GM19023 (cell line): Measurements from ENCODE around the gene NCOA6.

Source experiments
- ATAC-seq: cut with Tn5 transposase; IDR thresholded peaks from one replicate; pipeline ENCODE4 v1.9.1; 2021; ENCODE audit warnings: mild to moderate bottlenecking, moderate library complexity; ENCODE audit not compliant: unreplicated experiment

The NCOA6 gene

DNA sequence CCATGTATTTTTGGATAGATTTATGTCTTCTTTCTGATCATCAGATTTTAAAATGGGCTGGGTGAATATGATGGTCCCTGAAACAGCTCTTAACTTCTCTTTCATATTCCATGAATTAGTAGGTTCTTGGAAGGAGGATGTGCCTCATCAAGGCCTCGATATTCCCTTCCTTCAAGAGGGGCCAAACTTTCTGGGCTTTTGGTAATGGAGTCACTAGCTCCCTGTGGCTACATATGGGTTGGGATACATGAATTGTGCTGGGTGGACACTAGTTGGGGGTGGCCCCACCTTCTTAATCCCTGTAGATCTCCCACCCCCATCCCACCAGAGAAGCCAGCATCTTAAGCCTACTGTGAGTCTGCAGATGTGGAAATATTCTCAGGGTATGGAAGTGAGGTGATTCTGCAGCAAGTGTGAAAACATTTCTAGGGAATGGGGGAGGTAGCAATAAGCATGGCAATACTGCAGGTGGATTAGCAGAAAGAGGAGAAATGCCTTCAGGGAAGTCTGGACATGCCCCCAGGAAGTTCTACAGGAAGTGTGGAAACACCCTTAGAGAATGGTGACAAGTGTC is 119.1 kb downstream of the NCOA6 start:
- no peak for ATAC-seq

DNA sequence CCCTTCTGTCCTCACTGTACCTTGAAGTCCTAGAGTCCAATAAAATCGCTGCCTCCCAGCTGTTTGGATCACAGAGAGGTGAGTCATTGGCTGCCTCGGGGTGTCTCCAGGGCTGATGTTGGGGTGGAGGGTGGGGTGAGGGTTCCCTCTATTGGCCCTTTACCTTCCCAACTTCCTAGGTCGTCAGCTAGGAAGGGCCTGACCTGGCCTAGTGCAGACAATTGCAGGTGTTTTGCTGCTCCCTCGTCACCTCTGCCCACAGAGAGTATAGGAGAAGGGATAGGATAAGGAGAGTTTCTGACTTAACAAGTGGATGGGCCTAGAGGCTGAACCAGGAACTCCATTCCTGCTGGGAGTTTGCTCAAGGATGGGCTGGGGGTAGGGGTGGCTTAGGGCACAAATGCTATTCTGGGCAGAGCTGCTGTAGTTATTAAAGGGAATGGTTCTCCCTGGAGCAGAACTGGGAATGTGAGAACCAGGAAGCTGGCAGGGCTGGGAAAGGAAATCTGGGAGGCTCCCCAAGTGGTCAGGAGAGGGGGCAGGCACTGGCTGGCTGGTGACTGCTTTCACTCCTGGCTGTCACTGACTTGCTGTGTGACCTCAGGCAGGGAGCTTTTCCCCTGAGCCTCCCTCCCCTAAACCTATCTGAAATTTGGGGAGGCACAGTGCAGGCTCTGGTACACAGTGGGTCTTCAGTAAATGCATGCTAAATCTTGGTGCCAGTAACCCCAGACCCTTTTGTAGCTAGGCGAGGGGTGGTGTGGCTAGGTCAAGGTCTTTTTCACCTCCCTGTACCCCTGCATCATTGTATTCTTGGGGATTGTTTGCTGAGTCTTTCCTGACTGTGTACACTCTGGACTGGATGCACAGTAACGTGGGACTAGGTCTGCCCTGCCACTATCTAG is 119.8 kb downstream of the NCOA6 start:
- no peak for ATAC-seq

DNA sequence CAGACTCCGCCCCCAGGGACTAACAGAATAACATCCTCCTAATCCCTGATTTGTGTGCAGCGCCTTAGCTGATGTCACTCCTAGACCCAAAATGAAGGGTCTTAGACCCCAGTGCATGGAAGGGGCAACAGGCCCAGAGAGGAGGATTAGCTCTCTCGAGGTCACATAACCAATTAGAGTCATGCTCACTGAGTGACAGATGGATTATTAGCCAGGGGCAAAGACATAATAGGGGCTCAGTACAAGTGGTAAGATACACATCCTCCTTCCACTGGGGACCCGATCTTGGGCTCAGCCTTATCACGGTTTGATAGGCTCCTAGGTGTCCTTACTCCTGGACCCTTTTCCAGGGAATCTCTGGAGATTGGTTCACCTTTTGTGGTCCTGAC is 120.4 kb downstream of the NCOA6 start:
- no peak for ATAC-seq

DNA sequence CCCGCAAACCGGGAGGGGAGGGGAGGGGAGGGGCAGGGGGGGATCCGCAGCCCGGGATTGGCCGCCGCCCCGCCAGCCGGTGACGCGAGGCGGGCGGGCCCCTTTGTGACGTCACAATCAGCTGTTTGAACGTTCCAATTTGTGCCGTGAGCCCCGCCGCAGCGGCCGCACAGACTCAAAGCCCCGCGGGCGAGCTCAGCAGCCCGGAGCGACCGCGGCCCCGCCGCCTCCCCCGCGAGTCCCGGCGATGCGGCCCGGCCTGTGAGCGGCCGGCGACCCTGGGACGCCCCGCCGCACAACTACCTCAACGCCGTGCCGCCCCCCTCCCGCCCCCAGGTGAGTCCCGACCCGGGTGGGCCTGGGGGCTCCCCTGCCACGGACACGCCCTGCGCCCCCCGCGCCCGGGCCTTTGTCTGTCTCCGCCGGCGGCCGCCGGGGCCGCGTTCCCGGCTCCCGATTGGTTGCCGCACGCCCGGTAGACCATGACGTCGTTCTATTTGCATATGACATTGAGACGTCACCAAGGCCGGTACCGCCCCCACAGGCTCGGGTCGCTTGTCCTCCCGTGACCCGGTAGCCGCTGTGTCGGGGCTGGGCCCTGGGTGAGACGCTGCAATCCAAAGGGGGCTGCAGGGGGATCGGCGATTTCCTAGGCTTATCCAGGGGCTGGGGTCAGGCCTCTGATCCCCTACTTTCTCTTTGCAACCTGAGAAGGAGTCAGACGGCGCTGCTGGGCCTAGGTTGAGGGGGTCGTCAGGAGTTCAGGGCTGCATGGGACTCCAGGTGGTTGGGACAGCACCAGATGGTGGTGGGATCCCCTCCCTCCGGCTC is 121.1 kb downstream of the NCOA6 start, which contains the start of gene TP53INP2:
TP53INP2 (plus strand) TSS at position 168 of the 831 bp plus-strand sequence. CDS start 4,396 bp downstream, outside the sequence.
- ATAC-seq = peak; percentile 59

DNA sequence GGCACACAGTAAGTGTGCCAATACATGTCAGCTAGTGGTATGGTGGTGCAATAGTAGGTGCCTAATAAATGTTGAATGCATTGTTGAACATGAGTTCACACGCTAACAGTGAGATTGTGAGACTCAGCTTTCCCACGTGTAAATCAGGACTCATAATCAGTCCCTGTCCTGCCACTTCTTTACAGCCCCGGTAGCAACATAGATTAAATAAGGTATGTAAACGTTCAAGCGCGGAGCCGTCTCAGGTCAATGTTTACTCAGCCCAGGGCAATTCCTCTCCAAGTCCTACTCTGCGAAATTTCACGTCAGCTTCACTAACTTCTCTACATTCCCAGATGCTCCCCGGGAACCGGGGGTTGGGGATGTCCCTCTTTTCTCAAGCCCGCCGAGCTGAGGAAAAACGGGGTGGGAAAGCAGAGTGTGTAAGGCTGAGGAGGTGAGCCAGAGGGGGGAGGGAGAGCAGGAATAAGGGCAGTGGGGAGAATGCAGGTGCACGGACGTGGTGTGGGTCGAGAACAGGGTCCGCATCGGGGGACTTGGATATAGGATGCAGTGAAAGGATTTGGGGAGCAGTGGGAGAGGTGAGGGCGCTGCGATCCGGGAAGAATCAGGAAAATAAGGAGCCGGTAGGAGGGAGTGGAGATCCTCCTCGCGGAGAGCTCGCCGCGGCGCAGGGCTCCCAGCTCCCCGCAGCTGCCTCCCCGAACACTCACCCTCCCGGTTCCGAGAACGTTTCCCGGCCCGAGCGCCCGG is 121.9 kb downstream of the NCOA6 start:
- ATAC-seq = no peak

DNA sequence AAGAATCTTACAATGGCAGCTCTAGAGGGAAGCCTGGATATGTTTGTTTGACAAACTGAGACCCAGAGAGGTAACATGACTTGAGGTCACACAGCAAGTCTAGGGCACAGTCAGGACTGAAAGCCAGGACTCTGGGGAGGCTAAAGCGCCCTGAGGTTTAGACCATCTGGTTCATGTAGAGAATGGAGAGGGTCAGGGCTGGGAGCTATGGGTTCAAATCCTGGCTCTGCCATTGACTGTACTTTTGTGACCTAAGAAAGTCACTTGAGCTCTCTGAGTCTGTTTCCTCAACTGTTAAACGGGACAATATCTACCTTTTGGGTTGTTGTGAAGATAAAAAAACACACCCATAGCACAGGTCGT is 122.4 kb downstream of the NCOA6 start:
- ATAC-seq = no peak

DNA sequence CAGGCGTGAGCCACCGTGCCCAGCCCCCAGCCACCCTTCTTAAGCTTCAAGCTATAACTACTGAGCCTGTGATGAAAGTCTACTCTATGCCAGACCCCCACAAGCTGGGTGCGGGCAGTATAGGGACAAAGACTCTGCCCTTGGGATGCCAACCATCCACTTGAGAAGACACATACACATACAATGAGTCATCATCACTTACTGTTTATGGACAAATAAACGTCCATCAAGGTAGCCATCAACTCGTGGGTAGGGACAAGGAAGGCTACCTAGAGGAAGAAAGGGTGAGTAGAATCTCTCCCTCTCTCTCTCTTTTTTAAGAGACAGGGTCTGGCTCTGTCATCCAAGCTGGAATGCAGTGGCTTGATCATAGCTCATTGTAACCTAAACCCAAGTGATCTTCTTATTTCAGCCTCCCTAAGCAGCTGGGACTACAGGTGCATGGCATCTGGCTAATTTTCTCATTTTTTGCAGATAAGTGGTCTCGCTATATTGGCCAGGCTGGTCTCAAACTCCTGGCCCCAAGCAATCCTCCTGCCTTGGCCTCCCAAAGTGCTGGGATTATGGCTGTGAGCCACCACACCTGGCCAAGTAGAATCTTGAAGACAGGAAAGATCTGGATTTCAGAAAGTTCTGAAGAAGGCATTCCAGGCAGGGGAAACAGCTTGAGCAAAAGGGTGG is 123.9 kb downstream of the NCOA6 start:
- no peak for ATAC-seq

DNA sequence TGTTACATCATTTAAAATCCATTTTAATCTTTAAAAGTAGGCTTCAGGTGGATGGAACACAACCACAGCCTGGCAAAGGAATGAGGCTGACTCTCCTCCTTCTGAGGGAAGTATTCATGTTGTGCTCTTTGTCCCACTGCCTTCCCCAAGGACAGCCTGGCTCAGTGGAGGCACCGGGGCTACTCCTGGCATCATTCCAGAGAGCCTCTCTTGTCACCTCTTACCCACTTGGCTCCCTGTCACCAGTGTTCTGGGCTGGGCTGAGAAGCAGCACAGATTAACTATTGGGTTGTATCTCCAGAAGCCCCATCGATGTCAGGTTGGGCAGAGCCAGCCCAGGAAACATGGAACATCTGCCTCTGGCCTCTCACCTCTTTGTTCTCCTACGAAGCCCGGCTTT is 132.0 kb downstream of the NCOA6 start:
- ATAC-seq = no peak

DNA sequence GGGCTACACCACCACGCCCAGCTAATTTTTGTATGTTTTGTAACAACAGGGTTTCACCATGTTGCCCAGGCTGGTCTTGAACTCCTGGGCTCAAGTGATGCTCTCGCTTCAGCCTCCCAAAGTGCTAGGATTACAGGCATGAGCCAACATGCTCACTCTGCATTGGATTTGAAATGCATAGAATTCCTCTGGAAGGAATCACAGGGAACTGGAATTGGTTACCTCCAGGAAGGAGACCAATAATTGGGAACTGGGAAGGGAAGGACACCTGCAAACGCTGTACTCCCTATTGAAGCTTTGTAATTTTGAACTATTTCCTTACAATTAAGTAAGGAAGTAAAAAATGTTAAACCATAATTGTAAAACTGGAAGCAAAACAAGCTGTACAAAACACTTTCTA is 133.6 kb downstream of the NCOA6 start:
- ATAC-seq = no peak

DNA sequence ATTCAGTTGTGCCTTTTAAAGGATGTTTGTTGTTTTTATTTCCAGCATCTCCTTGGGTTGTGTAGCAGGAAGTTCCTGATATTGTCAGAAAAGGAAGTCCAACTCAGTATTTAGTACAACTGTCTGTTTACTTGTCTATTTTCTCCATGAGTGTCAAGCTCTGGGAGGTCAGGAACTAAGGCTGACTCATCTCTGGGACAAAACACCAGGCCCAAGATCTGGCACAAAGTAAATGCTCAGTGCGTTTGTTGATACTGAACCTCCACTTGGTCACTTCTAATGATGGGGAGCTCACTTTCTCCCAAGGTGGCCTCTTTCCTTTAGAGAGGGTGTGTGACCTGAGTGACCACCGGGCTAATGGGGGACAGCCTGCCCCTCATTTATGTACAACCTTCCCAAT is 136.0 kb downstream of the NCOA6 start:
- no peak for ATAC-seq

DNA sequence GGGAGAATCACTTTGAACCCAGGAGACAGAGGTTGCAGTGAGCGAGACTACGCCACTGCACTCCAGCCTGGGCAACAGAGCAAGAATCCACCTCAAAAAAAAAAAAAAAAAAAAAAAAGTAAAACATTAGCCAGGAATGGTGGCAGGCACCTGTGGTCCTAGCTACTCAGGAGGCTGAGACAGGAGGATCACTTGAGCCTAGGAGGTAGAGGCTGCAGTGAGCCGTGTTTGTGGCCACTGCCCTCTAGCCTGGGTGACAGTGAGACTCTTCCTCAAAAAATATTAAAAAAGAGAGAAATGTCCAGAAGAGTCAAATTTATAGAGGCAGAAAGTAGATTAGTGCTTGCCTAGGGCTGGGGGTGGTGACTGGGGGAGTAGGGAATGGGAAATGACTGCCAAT is 141.8 kb downstream of the NCOA6 start:
- ATAC-seq = no peak

DNA sequence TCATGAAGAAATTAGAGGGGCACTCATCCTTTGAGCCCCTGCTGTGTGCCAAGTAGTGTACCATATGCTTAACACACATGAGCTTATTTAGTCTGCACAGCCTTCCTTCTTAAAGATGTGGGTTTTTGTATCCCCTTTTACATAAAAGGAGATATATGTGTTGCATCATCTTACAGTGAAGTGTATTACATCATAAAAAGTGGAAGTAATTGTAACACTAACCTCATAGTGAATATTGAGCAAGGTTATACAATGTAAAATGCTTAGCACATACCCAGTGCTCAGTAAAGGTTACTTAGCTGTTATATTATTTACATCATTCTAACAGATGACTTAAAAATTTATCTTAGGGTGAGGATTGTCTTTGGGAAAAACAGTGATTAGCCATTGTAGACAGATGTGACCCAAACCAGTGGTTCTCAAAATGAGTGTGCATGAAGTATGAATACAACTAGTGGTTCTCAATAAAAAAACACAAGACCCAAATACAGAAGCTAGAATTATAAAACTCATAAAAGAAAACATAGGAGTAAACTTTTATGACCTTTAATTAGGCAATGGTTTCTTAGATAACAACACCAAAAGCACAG is 144.8 kb downstream of the NCOA6 start:
- no peak for ATAC-seq

DNA sequence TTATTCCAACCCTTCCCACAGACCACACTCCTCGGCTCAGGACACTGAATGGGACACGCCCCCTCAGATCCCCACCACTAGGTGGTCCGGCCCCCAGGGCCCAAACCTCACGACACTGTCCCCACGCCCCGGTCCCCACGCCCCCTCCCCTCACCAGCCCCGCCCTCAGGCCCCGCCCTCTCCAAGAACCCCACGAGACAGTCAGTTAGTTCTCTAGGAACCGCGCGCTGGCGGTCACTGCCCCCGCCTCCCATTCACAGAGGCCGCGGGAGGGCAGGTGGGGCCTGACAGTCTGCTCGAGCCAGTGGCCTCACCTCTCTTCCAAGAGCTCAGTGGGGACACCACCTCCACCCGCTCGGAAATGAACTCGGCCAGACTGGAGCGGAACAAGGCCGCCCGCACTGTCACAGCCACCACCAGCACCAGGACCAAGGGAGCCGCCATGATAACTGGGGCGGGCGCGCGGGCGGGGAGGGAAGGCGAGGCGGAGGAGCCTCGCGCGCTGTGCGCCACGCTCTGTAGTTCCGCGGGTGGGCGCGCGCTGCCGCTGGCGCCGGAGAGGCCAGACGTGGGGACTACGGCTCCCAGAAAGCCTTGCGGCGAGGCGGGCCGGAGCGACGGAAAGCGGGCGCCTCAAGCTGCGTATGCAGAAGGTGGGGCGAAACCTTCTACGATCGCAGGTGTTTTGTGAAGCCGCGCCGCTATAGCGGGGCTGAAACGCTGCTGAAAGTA is 148.6 kb downstream of the NCOA6 start, which contains the start of gene PIGU:
PIGU (minus strand) TSS at position 451 of the 732 bp plus-strand sequence; CDS start at position 444, 7 bp downstream.
- peak; percentile 95 for ATAC-seq

DNA sequence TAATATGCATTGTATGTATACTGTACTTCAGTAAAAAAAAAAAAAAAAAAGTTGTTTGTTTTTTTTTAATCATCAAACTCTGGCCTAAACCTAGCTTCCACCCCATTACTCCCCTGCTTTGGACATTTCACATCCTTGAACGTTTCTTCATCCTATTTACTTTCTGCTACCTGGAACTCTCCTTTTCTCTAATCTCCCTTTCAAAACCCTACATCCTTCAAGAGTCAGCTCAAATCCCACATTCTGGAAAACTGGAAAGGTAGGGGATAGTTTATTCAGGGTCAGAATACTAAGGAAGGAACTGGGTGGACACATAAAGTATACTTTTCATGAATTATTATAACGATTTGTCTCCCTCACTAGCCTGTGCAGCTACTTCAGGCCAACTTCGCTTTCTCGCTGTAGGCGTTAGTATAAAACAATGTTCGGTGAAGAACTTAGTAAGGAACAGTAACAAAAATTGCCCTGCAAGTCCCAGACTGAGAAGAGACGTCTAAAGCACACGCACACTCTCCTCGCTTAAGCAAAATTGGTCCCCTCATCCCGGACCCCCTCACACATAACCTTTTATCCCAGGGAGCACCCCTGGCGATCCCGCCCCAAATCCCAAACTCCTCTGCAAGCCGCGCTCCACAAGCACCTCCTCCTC is 149.3 kb downstream of the NCOA6 start:
- ATAC-seq = no peak

DNA sequence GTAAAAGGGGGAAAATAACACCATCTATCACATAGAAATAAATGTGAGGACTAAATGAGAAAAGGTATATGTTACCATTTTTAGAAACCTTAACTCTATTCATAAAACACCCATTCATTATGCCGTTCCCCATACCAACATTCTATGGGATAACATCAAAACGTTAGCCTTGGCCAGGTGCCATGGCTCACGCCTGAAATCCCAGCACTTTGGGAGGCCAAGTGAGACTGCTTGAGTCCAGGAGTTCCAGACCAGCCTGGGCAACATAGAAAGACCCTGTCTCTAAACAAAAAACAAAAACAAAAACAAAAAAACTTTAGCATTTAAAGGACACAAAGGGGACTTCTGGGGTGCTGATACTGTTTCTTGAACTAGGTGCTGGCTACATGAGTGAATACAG is 149.9 kb downstream of the NCOA6 start:
- ATAC-seq = no peak

DNA sequence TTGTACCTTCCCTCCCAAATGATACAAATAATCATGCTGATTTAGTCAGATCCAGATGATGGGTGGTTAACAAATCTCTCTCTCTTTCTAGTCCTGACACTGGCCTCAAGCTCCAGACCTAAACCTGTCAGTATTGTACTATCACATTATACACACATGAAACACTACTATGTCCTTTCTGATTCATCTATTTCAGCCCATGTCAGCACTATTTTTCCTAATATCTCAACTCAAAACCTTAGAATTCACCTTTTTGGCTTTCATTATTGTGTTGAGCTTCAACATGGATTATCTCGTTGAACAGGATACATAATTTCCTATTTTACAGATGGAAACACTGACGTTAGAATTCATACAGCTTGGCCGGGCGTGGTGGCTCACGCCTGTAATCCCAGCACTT is 152.0 kb downstream of the NCOA6 start:
- ATAC-seq = no peak

DNA sequence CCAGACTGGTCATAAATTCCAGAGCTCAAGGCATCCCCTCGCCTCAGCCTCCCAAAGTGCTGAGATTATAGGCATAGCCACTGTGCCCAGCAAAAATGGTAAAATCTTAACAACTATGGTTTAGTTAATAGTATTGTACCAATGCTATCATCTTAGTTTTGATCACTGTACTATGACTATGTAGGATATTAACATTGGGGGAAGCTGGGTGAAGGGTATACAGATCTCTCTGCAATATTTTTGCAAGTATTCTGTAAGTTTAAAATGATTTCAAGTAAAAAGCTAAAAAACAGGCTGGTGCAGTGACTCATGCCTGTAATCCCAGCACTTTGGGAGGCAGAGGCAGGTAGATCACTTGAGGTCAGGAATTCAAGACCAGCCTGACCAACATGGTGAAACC is 156.4 kb downstream of the NCOA6 start:
- ATAC-seq = no peak
